NK-92 treated with Interleukin-12 subunit alpha and Interleukin-12 subunit beta, amount 100 ng/mL, for 24 hours (cell line): Measurements from ENCODE around the gene CTNNBL1.
"Not testable (repeated sequence)": the region's sequence is repeated elsewhere in the genome, so short reads cannot be mapped to it uniquely, and the experiment has no call there.

Source experiments
- DNase-seq: peaks from one replicate; lab custom pipeline; 2025; lab: John Stamatoyannopoulos, UW

The CTNNBL1 gene

GRCh38 chr20:37677969-37678861 lies 15.6 kb upstream of the CTNNBL1 start:
- DNase-seq, result no peak

GRCh38 chr20:37679751-37680150 lies 14.1 kb upstream of the CTNNBL1 start:
- not testable (repeated sequence) for DNase-seq

GRCh38 chr20:37680420-37680819 lies 13.4 kb upstream of the CTNNBL1 start:
- no peak for DNase-seq

- no peak for DNase-seq
Observed at GRCh38 chr20:37681384-37682112, 12.3 kb upstream of the CTNNBL1 start.

- not testable (repeated sequence) for DNase-seq
Observed at GRCh38 chr20:37683146-37683545, 10.7 kb upstream of the CTNNBL1 start.

- DNase-seq, result no peak
Observed at GRCh38 chr20:37686762-37687477, 6.9 kb upstream of the CTNNBL1 start.

GRCh38 chr20:37687478-37687805 lies 6.4 kb upstream of the CTNNBL1 start:
- no peak for DNase-seq

- DNase-seq, result no peak
Observed at GRCh38 chr20:37688093-37688492, 5.7 kb upstream of the CTNNBL1 start.

GRCh38 chr20:37690626-37691369 lies 3.0 kb upstream of the CTNNBL1 start:
- no peak for DNase-seq

- no peak for DNase-seq
Observed at GRCh38 chr20:37692459-37693166, 1.2 kb upstream of the CTNNBL1 start.

GRCh38 chr20:37693242-37693634 lies 592 bp upstream of the CTNNBL1 start:
- no peak for DNase-seq

- DNase-seq, result no peak
Observed at GRCh38 chr20:37695684-37696342, 2.0 kb downstream of the CTNNBL1 start.

- no peak for DNase-seq
Observed at GRCh38 chr20:37697314-37697713, 3.5 kb downstream of the CTNNBL1 start.

- no peak for DNase-seq
Observed at GRCh38 chr20:37699202-37699601, 5.4 kb downstream of the CTNNBL1 start.

- no peak for DNase-seq
Observed at GRCh38 chr20:37700301-37700700, 6.5 kb downstream of the CTNNBL1 start.

- DNase-seq, result peak; percentile 44
Observed at GRCh38 chr20:37701676-37702075, 7.8 kb downstream of the CTNNBL1 start.

- DNase-seq, result no peak
Observed at GRCh38 chr20:37702403-37703034, 8.7 kb downstream of the CTNNBL1 start.

GRCh38 chr20:37703035-37703845 lies 9.4 kb downstream of the CTNNBL1 start:
- no peak for DNase-seq

- no peak for DNase-seq
Observed at GRCh38 chr20:37704955-37705354, 11.1 kb downstream of the CTNNBL1 start.
